K562 (cell line): ENCODE data around the gene LASP1. TPM values are rescaled to one million over a fixed set of nuclear protein-coding genes. Genes with fewer than 3 reads are reported as not detected.

Source experiments
- ARNT ChIP-seq, 2 experiments: fragments of 450-650 bp; IDR thresholded peaks; 2 replicates each; pipeline ENCODE4 v1.6.1; 2016; ENCODE audit warnings: mild to moderate bottlenecking in 1 of 2
- ASH1L ChIP-seq: fragments of 450-650 bp; IDR thresholded peaks from 2 replicates; pipeline ENCODE4 v1.6.1; 2018; ENCODE audit warnings: borderline replicate concordance, mild to moderate bottlenecking, low read depth; ENCODE audit not compliant: partially characterized antibody
- CBX1 ChIP-seq: sonication (generic); IDR thresholded peaks from 2 replicates; pipeline ENCODE4 v1.6.1; 2016; ENCODE audit warnings: antibody characterized with exemption, low read depth, mild to moderate bottlenecking
- CHD1 ChIP-seq: fragments of 200-600 bp; sonication (generic); IDR thresholded peaks from one replicate; pipeline ENCODE4 v1.6.1; 2012; ENCODE audit warnings: mild to moderate bottlenecking, moderate library complexity, low read length, inconsistent platforms
- CSDE1 ChIP-seq, 2 experiments: fragments of 450-650 bp; IDR thresholded peaks; 2 replicates each; pipeline ENCODE4 v1.6.1; 2016; ENCODE audit warnings: mild to moderate bottlenecking in 1 of 2
- EWSR1 ChIP-seq: fragments of 450-650 bp; IDR thresholded peaks from 2 replicates; pipeline ENCODE4 v1.6.1; 2018; ENCODE audit warnings: borderline replicate concordance, mild to moderate bottlenecking, low read depth, moderate library complexity; ENCODE audit not compliant: partially characterized antibody
- FOXP1 ChIP-seq: sonication (generic); formaldehyde crosslinking; IDR thresholded peaks from 2 replicates; pipeline ENCODE4 v1.8.0; 2022; ENCODE audit warnings: mild to moderate bottlenecking, missing genetic modification reagents
- FUS ChIP-seq: fragments of 200-400 bp; formaldehyde crosslinking; optimal IDR thresholded peaks from 2 replicates; pipeline ENCODE3; 2017; ENCODE audit warnings: low read depth, low read length
- HDAC6 ChIP-seq: IDR thresholded peaks from 2 replicates; pipeline ENCODE4 v1.6.1; 2012; ENCODE audit warnings: low read depth, mild to moderate bottlenecking, control low read depth, inconsistent platforms, low read length, moderate library complexity
- JUND ChIP-seq, 2 experiments: IDR thresholded peaks; 2 replicates in 1 of 2; 3 replicates in 1 of 2; pipeline ENCODE4 v1.6.1; 2011; ENCODE audit warnings: borderline replicate concordance in 2 of 2, low read depth in 2 of 2, low read length in 2 of 2, improper control_type of control experiment in 1 of 2, missing biosample characterization in 1 of 2, missing genetic modification characterization in 1 of 2, missing genetic modification reagents in 1 of 2
- KDM4B ChIP-seq, 2 experiments: fragments of 450-650 bp in 1 of 2; sonication (generic) in 1 of 2; IDR thresholded peaks; 2 replicates each; pipeline ENCODE4 v1.6.1; 2016 to 2017; ENCODE audit warnings: borderline replicate concordance in 2 of 2, antibody characterized with exemption in 1 of 2, low read depth in 1 of 2, mild to moderate bottlenecking in 1 of 2
- NR2C2 ChIP-seq, 2 experiments: fragments of 200-800 bp in 1 of 2; sonication (Bioruptor generic) in 1 of 2; sonication (generic) in 1 of 2; formaldehyde crosslinking in 1 of 2; IDR thresholded peaks; 2 replicates each; pipeline versions ENCODE4 v1.6.1 to v1.8.0; 2016 to 2022; ENCODE audit warnings: mild to moderate bottlenecking in 1 of 2, missing compliant biosample characterization in 1 of 2, missing genetic modification characterization in 1 of 2, missing genetic modification reagents in 1 of 2
- OTX1 ChIP-seq: fragments of 450-650 bp; formaldehyde crosslinking; IDR thresholded peaks from 2 replicates; pipeline ENCODE4 v1.4.0; 2022; ENCODE audit warnings: mild to moderate bottlenecking
- PTTG1 ChIP-seq: fragments of 450-650 bp; IDR thresholded peaks from 2 replicates; pipeline ENCODE4 v1.6.1; 2016; ENCODE audit warnings: low read depth, mild to moderate bottlenecking, missing genetic modification characterization, missing compliant biosample characterization
- SP2 ChIP-seq: IDR thresholded peaks from 2 replicates; pipeline ENCODE4 v1.6.1; 2011; ENCODE audit warnings: mild to moderate bottlenecking, low read depth, low read length, moderate library complexity; ENCODE audit not compliant: poor library complexity, severe bottlenecking; ENCODE audit errors: extremely low read depth
- SREBF2 ChIP-seq: sonication (generic); formaldehyde crosslinking; IDR thresholded peaks from 2 replicates; pipeline ENCODE4 v1.4.0; 2020; ENCODE audit warnings: mild to moderate bottlenecking, missing genetic modification reagents
- ZNF239 ChIP-seq: fragments of 250-450 bp; sonication (Bioruptor Pico); IDR thresholded peaks from 2 replicates; pipeline ENCODE4 v1.4.0; 2020; ENCODE audit warnings: mild to moderate bottlenecking
- ZZZ3 ChIP-seq: fragments of 450-650 bp; IDR thresholded peaks from 2 replicates; pipeline ENCODE4 v1.6.1; 2016; ENCODE audit warnings: antibody characterized with exemption, mild to moderate bottlenecking, moderate library complexity
- polyA plus RNA-seq, 8 experiments: library from polyadenylated mRNA; depleted of rRNA in 4 of 8; stranded (reverse) in 5 of 8; unstranded in 3 of 8; fragments of >200 nt; fragmentation: Nextera tagmentation in 2 of 8; fragmentation: Illumina TruSeq in 1 of 8; extraction: Ambion mirVana in 2 of 8; extraction: Trizol in 1 of 8; gene quantifications; 2 replicates each; pipeline versions ENCODE4 v1.2.1 to v1.2.3, GENCODE V29; 2011 to 2014; ENCODE audit warnings: inconsistent platforms in 1 of 8, missing spikeins in 1 of 8
- total RNA-seq, 7 experiments: library from RNA; depleted of rRNA in 6 of 7; stranded (reverse); fragments of >200 nt in 6 of 7; fragmentation: Illumina TruSeq in 2 of 7; extraction: Trizol in 2 of 7; gene quantifications; 2 replicates each; pipeline versions ENCODE4 v1.2.1 to v1.2.3, GENCODE V29; 2011 to 2021; ENCODE audit warnings: low replicate concordance in 1 of 7
- TF ChIP-seq, protein P1 (sequence below): IDR thresholded peaks from 3 replicates; pipeline ENCODE4 v1.6.1; 2011; ENCODE audit warnings: borderline replicate concordance, mild to moderate bottlenecking, moderate library complexity; ENCODE audit not compliant: insufficient read length; ENCODE audit errors: extremely low read depth
- TF ChIP-seq, protein P2 (sequence below), 2 experiments: IDR thresholded peaks in 1 of 2; conservative IDR thresholded peaks in 1 of 2; 2 replicates each; pipeline ENCODE4 v1.6.1; 2016; ENCODE audit warnings: low read depth in 2 of 2, mild to moderate bottlenecking in 1 of 2, missing compliant biosample characterization in 1 of 2, missing genetic modification characterization in 1 of 2, moderate library complexity in 1 of 2

LASP1 gene
- total and polyA plus RNA-seq, 9 of the 15 experiments (the other 6 are each of a cell fraction or from before 2014, with no cell fraction given), result 23.0 to 125 (median 55.3) TPM

DNA sequence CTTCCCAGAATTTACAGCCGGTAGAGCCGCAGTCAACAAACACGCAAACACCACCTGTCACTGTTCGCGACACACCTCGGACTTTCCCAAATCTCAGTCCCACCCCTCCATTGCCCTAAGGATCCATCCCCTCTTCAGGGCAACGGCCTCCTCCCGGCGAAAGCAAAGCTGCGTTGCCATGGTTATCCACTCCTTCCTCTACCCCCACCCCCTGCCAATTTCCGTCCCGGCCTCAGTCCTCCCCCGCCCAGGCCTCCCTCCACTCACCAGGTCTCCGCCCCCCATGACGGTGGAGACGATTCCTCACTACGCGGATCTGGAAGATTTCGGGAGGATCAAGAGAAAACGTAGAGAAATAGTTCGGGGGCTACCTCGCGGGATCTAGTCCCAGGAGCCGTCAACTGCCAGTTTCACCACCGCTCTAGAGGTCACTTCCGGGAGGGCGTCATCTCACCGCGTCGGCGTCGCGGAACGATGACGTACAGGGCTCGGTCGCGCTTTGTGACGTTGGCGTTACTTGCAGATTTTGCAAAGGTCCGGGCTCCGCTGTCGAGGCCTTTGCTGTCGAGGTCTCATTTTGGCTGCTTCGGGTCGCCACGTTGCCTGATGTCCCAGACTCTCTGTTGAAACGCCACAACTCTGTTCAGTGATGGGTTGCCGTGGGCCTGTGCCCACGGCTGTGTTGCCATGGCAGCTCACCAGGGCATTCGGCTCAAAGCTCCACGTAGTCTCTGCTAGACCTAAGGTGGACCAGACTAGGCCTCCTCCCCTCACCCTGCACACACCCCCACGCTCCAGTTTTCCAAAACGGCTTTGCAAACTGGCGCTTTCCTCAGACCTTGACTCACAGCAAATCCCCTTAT, 44.7 kb upstream of the LASP1 start, which contains the start of gene CWC25 (continued):
- TF ChIP-seq SREBF2 (CRISPR knock-in tag) (no peak), EWSR1 (no peak), ASH1L (peak; percentile 40), NR2C2 (CRISPR knock-in tag; IDR thresholded peaks at IDR 0.05) (peak; percentile 89), NR2C2 (tag; IDR thresholded peaks at IDR 0.05) (peak; percentile 97), KDM4B (IDR thresholded peaks at IDR 0.05; ENCODE audit: borderline replicate concordance in 2 of 2, low read depth in 1 of 2) (no peak; a peak in 1 of 4 replicates), JUND (IDR thresholded peaks at IDR 0.05; ENCODE audit: borderline replicate concordance, low read depth, low read length) (peak; percentile 88), JUND (tag; IDR thresholded peaks at IDR 0.05; ENCODE audit: borderline replicate concordance, low read depth, low read length) (peak; percentile 52; the same call in 2 of the 3 replicates), CHD1 (no peak), ARNT (IDR thresholded peaks at IDR 0.05) (0 out of 4 replicates have a peak, but pooled peaks of 1 of the 2 experiments have one; percentile 19), ZZZ3 (peak; percentile 83), OTX1 (CRISPR knock-in tag) (peak; percentile 55; the same call in 1 of the 2 replicates), FUS (no peak), PTTG1 (no peak), CBX1 (no peak), SP2 (no peak), CSDE1 (IDR thresholded peaks at IDR 0.05) (peak in 1 of 2 experiments; percentile 99; a peak in 2 of 4 replicates), ZNF239 (no peak), HDAC6 (no peak), FOXP1 (CRISPR knock-in tag) (peak; percentile 78)
- TF ChIP-seq, protein P1, sequence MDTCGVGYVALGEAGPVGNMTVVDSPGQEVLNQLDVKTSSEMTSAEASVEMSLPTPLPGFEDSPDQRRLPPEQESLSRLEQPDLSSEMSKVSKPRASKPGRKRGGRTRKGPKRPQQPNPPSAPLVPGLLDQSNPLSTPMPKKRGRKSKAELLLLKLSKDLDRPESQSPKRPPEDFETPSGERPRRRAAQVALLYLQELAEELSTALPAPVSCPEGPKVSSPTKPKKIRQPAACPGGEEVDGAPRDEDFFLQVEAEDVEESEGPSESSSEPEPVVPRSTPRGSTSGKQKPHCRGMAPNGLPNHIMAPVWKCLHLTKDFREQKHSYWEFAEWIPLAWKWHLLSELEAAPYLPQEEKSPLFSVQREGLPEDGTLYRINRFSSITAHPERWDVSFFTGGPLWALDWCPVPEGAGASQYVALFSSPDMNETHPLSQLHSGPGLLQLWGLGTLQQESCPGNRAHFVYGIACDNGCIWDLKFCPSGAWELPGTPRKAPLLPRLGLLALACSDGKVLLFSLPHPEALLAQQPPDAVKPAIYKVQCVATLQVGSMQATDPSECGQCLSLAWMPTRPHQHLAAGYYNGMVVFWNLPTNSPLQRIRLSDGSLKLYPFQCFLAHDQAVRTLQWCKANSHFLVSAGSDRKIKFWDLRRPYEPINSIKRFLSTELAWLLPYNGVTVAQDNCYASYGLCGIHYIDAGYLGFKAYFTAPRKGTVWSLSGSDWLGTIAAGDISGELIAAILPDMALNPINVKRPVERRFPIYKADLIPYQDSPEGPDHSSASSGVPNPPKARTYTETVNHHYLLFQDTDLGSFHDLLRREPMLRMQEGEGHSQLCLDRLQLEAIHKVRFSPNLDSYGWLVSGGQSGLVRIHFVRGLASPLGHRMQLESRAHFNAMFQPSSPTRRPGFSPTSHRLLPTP, result no peak
- TF ChIP-seq, protein P2, sequence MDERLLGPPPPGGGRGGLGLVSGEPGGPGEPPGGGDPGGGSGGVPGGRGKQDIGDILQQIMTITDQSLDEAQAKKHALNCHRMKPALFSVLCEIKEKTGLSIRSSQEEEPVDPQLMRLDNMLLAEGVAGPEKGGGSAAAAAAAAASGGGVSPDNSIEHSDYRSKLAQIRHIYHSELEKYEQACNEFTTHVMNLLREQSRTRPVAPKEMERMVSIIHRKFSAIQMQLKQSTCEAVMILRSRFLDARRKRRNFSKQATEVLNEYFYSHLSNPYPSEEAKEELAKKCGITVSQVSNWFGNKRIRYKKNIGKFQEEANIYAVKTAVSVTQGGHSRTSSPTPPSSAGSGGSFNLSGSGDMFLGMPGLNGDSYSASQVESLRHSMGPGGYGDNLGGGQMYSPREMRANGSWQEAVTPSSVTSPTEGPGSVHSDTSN (CRISPR knock-in tag; IDR thresholded peaks at IDR 0.05; ENCODE audit: low read depth), result no peak
- TF ChIP-seq, protein P2 (tag; conservative IDR thresholded peaks at IDR 0.05; ENCODE audit: low read depth), result 0 out of 2 replicates have a peak, but pooled peaks have one; percentile 6
